Epithelial cell of esophagus (primary cell): ENCODE data around the gene CNST.

ENCODE experiments used
- DNase-seq: peaks from one replicate; pipeline ENCODE4 v3.0.0; 2010; ENCODE audit warnings: low read depth
- H3K4me3 ChIP-seq: 2 replicates; pipeline ENCODE4 v1.5.1; 2011; ENCODE audit warnings: mild to moderate bottlenecking, low read length, control low read depth
- CTCF ChIP-seq: IDR thresholded peaks from 2 replicates; pipeline ENCODE4 v1.5.1; 2011; ENCODE audit warnings: low read depth, mild to moderate bottlenecking, low read length, control low read depth, inconsistent platforms; ENCODE audit not compliant: insufficient read depth; ENCODE audit errors: missing control alignments

Gene CNST

GRCh38 chr1:246647113-246647512, 80.9 kb downstream of the CNST start:
- H3K4me3 ChIP-seq, result no peak overlapping the region
- DNase-seq, result peak; percentile 31
- peak; percentile 53 for TF ChIP-seq CTCF

GRCh38 chr1:246647513-246647912, 81.3 kb downstream of the CNST start:
- no peak overlapping the region for H3K4me3 ChIP-seq
- no peak for TF ChIP-seq CTCF
- no peak for DNase-seq

- H3K4me3 ChIP-seq, result no peak overlapping the region
- no peak for DNase-seq
- TF ChIP-seq CTCF, result no peak
These were observed 84.9 kb downstream of the CNST start for GRCh38 chr1:246651012-246651695.

GRCh38 chr1:246658567-246658966, 92.3 kb downstream of the CNST start:
- DNase-seq, result no peak
- no peak for TF ChIP-seq CTCF
- H3K4me3 ChIP-seq, result no peak overlapping the region

GRCh38 chr1:246659594-246660140, 93.4 kb downstream of the CNST start:
- no peak overlapping the region for H3K4me3 ChIP-seq
- no peak for DNase-seq
- TF ChIP-seq CTCF, result no peak

GRCh38 chr1:246661451-246661850, 95.2 kb downstream of the CNST start:
- no peak for DNase-seq
- TF ChIP-seq CTCF, result no peak
- H3K4me3 ChIP-seq, result no peak overlapping the region

GRCh38 chr1:246667773-246668172, 101.5 kb downstream of the CNST start:
- DNase-seq, result no peak
- no peak overlapping the region for H3K4me3 ChIP-seq
- no peak for TF ChIP-seq CTCF
